BE2C (cell line): ENCODE measurements around the gene TOP1.
"Not testable (repeated sequence)": the region's sequence is repeated elsewhere in the genome, so short reads cannot be mapped to it uniquely, and the experiment has no call there.

Experiments used
- DNase-seq: peaks from one replicate; pipeline ENCODE4 v3.0.0-alpha.2; 2020
- H3K27me3 ChIP-seq: fragments of 250-450 bp; sonication (Bioruptor Pico); 2 replicates; pipeline ENCODE4 v1.5.1; 2020; ENCODE audit warnings: mild to moderate bottlenecking
- H3K36me3 ChIP-seq: fragments of 250-450 bp; sonication (Bioruptor Pico); 2 replicates; pipeline ENCODE4 v1.5.1; 2020; ENCODE audit warnings: mild to moderate bottlenecking
- H3K4me1 ChIP-seq: fragments of 250-450 bp; sonication (Bioruptor Pico); 2 replicates; pipeline ENCODE4 v1.5.1; 2020
- H3K4me3 ChIP-seq: 2 replicates; pipeline ENCODE4 v1.5.1; 2011; ENCODE audit warnings: low read depth, low read length
- H3K9me3 ChIP-seq: fragments of 250-450 bp; sonication (Bioruptor Pico); 2 replicates; pipeline ENCODE4 v1.5.1; 2020
- TF ChIP-seq, protein P1 (sequence below): IDR thresholded peaks from 2 replicates; pipeline ENCODE4 v1.5.1; 2012; ENCODE audit warnings: mild to moderate bottlenecking, low read depth, low read length

The TOP1 gene

GRCh38 chr20:41125530-41126457, 97.2 kb downstream of the TOP1 start:
- Histone ChIP-seq H3K4me1 (no peaks in the 10 kb centered on the region), H3K4me3 (no peak overlapping the region), H3K9me3 (no peaks in the 10 kb centered on the region), H3K36me3 (peaks cover 61% of the 10 kb centered on the region), H3K27me3 (no peaks in the 10 kb centered on the region)
- DNase-seq, result no peak
- TF ChIP-seq, protein P1, sequence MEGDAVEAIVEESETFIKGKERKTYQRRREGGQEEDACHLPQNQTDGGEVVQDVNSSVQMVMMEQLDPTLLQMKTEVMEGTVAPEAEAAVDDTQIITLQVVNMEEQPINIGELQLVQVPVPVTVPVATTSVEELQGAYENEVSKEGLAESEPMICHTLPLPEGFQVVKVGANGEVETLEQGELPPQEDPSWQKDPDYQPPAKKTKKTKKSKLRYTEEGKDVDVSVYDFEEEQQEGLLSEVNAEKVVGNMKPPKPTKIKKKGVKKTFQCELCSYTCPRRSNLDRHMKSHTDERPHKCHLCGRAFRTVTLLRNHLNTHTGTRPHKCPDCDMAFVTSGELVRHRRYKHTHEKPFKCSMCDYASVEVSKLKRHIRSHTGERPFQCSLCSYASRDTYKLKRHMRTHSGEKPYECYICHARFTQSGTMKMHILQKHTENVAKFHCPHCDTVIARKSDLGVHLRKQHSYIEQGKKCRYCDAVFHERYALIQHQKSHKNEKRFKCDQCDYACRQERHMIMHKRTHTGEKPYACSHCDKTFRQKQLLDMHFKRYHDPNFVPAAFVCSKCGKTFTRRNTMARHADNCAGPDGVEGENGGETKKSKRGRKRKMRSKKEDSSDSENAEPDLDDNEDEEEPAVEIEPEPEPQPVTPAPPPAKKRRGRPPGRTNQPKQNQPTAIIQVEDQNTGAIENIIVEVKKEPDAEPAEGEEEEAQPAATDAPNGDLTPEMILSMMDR, result no peak

GRCh38 chr20:41126719-41127118, 98.1 kb downstream of the TOP1 start:
- TF ChIP-seq, protein P1, result no peak
- Histone ChIP-seq H3K4me3 (no peak overlapping the region), H3K27me3 (no peaks in the 10 kb centered on the region), H3K36me3 (peaks cover 52% of the 10 kb centered on the region), H3K4me1 (no peaks in the 10 kb centered on the region), H3K9me3 (no peaks in the 10 kb centered on the region)
- DNase-seq, result no peak

DNA sequence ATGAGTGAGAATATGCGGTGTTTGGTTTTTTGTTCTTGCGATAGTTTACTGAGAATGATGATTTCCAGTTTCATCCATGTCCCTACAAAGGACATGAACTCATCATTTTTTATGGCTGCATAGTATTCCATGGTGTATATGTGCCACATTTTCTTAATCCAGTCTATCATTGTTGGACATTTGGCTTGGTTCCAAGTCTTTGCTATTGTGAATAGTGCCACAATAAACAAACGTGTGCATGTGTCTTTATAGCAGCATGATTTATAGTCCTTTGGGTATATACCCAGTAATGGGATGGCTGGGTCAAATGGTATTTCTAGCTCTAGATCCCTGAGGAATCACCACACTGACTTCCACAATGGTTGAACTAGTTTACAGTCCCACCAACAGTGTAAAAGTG, 99.7 kb downstream of the TOP1 start:
- H3K9me3 ChIP-seq, H3K4me1 ChIP-seq, DNase-seq, H3K4me3 ChIP-seq, H3K27me3 ChIP-seq: not testable (repeated sequence)
- peaks cover 36% of the 10 kb centered on the region for H3K36me3 ChIP-seq

DNA sequence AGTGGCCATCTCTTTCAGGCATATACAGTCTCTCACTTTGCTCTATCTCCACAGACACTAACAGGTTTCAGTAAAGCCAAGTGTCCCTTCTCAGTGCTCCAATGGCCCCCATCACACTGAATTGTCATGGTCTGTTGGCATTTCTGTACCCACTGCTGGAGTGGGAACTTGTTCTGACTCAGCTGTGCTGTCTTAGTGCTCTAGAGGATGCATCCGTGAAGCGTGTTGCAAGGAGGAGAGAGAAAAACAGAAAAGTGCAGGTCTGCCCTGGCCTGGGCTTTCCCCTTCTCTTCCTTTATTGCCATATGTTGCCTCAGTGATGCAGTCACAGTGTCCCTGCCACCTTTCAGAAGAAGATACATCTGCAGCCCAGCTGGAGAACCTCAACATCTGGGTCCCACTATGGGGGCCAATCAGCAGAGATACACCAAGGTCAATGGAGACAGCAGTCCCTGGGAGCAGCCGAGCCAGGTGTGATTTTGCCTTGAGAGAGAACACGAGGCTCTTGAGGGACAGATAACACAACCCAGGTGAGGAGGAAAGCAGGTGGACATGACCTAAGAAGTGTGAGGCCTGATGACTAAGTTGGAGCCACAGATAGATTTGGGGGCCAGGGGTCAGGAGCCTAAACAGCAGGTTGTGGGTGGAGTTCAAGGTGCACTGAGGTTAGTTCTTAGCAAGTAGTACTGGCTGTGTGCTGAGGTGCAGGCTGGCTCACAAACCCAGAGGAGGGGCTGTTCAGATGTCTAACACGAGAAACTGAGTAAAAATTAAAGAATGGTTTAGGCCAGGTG, 103.2 kb downstream of the TOP1 start:
- no peak for DNase-seq
- Histone ChIP-seq H3K27me3 (no peaks in the 10 kb centered on the region), H3K4me1 (peaks cover 4% of the 10 kb centered on the region; the same call in 1 of the 2 replicates), H3K4me3 (no peak overlapping the region), H3K9me3 (no peaks in the 10 kb centered on the region), H3K36me3 (peaks cover 8% of the 10 kb centered on the region)
- TF ChIP-seq, protein P1, result no peak

GRCh38 chr20:41132388-41132775, 103.8 kb downstream of the TOP1 start:
- not testable (repeated sequence) for H3K4me1 ChIP-seq, H3K4me3 ChIP-seq, H3K36me3 ChIP-seq, H3K9me3 ChIP-seq, H3K27me3 ChIP-seq, DNase-seq

- Histone ChIP-seq H3K27me3 (no peaks in the 10 kb centered on the region), H3K36me3 (peaks cover 3% of the 10 kb centered on the region; the same call in 1 of the 2 replicates), H3K4me1 (peaks cover 4% of the 10 kb centered on the region; the same call in 1 of the 2 replicates), H3K9me3 (no peaks in the 10 kb centered on the region), H3K4me3 (no peak overlapping the region)
- no peak for DNase-seq
- TF ChIP-seq, protein P1, result no peak
Measured at GRCh38 chr20:41133709-41134361, 105.2 kb downstream of the TOP1 start.
